Activated T-helper 1 cell treated with Interleukin-2 at 50 U/mL for 16 hours (primary cell): ENCODE measurements around the gene CENPK.
"Not testable (repeated sequence)": the region's sequence is repeated elsewhere in the genome, so short reads cannot be mapped to it uniquely, and the experiment has no call there.

ENCODE experiments used
- DNase-seq: peaks from one replicate; pipeline ENCODE4 v3.0.0-alpha.2; 2020; ENCODE audit warnings: low read depth

CENPK gene

GRCh38 chr5:65506961-65507360 is 56.0 kb downstream of the CENPK start:
- no peak for DNase-seq

DNA sequence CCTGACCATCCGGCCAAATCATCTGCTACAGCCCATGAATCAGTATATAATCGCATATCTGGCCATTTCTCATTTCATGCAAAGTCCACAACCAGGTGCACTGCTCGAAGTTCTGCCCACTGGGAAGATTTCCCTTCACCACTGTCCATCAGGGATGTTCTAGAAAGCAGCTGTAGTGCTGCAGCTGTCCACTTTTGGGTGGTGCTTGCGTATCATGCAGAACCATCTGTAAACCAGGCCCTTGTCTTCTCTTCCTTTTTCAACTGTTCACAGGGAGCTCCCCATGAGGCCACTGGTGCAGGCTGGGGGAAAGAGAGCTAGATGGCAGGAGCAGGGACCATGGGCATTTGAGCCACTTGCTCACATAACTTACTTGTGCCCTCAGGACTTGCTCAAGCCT is 73.8 kb downstream of the CENPK start:
- no peak for DNase-seq

- not testable (repeated sequence) for DNase-seq
Observed at GRCh38 chr5:65488038-65488687, 74.8 kb downstream of the CENPK start.

GRCh38 chr5:65486803-65487202 is 76.2 kb downstream of the CENPK start:
- DNase-seq = not testable (repeated sequence)

GRCh38 chr5:65485405-65485804 is 77.6 kb downstream of the CENPK start:
- no peak for DNase-seq

GRCh38 chr5:65483546-65484346 is 79.2 kb downstream of the CENPK start:
- no peak for DNase-seq

DNA sequence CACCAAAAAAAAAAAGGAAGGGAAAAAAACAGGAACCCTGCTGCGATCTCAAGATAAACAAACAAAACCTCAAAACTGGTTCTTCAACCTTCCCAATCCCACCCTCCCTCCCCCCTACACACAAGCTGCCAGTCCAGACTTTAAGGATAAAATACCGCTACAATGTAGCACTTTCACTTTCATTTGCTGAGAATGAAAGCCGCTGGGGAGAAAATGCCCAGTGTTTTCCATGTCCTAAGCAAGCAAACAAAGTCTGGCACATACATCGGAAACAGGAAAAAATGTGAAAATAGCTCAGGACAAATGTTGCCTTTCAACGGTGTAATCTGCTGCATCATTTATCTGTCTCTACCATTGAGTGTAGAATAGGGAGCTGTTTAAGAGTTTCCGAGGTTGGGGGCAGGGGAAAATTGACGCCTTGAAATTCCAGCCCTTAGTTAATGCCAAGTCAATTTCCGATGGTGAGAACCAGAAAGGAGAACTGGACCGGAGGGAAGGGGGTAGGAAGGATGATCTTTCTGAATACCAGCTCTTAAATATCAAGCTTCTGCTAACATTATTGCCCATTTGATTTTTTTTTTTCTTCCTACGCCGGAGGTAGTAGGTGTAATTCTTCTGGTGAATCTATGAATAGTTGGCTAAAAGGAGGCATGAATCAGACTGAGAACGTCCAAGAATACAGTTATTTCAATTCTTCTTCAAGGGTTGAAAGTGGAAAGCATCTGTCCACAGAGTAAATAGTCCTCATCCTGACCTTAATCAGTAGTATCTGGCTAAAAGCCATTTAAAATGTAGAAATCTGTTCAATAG is 80.0 kb downstream of the CENPK start:
- no peak for DNase-seq

- DNase-seq = no peak
Observed at GRCh38 chr5:65482296-65482735, 80.7 kb downstream of the CENPK start.

DNA sequence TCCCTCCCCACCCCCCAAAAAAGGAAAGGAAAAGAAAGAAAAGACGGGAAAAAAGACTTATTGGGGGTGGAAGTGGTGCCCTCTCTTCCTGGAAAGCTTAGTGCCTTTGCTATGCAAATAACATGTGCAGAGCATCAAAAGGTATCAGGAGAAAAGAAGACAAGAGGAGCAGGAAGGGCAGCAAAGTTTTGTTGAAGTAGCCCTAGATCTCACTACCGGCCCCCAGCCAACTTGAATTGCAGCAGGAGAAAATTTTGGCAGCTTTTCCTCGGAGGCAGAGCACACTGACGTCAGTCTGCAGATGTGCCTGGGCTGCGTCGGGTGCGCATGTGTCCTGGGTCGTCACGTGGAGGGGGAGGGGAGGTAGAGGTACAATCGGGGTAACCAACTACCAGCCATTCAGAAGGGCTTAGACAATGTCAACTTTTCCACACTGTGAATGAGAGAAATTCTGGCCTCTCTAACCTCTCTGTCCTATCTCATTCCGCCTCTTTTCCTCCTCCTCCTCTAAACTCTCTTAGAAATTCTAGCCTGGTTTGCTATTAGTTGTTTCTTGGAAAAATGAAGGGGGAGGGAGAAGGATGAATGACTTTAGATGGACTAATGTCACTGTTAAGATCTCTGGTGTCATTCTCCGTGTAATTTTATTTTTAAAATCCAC is 81.2 kb downstream of the CENPK start, which contains the start of gene ADAMTS6:
Gene ADAMTS6, minus strand, starts transcription at position 286 of the 661 bp plus-strand sequence. CDS start 8,247 bp downstream, outside the sequence.
- DNase-seq = peak; percentile 47

DNA sequence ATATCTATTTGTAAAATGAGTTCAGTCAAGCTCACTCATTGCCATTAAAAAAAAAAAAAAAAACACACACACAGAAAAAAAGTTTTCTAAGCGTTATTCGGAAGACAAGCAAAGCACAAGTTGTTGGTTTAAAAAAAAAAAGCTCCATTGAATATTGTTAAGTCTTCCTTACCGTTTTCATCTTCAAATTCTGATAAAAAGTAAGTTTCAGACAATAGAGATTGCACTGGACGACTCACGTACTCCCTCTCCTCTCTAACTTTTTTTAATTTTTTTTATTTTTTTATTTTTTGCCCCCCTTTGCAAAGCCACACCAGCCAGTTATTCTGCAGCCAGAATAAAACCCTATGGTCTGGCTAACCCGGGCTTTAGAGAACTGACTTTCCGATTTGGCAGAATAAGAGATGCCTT is 81.8 kb downstream of the CENPK start:
- no peak for DNase-seq

DNA sequence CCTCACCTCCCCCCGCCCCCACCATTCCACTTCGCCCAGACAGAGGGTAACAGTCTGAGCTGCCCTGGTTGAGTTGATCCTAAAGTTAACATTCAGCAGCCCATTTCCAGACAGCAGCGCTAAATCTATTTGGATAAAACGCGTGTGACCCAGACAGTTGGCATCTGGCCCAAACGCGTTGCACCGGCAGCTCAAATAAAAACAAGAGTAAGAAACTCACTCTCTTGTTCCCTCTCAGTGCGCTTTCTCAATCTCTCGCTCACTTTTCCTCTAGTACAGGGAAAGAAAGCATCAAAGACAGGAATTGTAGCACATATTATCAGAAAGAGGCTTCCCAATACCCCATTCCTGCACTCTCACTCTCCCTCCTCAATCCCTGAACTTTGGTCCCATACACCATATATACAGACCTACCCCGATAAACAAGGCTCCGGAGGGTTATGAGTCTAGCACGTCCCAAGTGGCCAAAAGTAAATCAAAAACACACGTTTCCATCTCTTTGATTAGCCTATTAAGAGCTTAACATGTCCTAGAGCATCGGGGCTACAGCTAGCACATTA is 82.6 kb downstream of the CENPK start:
- no peak for DNase-seq

DNA sequence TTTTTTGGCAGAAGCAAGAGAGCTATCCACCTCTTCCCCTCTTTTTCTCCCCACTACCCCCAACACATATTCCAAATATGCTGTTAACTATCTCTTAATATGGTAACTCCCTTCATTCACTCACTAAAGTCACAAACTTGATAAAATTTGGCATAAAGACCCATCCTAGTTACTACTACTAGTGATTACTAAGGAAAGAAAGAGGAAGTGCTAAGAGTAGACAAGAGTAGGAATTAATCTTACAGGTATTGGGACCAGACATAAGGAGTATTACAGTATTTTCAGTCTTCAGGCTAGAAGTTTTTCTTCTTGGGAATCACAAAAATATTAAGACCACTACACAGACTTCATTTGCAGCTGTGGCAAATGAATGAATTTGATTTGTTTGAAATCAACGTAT is 83.4 kb downstream of the CENPK start:
- DNase-seq = no peak

DNA sequence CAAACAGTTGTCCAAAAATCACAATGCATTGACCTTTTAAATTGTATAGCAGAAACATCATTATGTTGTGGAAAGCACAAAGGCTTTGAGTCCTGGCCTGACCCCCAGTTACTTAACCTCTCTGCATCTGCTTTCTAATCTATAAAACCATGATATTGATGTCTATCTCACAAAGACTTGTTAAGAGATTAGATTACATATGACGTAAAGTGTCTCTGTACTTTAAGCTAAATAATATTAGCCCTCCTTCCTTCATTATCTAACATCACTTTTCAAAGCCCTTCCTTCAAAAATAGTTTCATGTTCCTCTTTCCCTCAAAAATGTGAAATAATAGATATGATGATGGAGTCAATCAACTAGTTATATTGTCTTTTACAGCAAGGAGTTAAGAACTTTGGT is 84.6 kb downstream of the CENPK start:
- no peak for DNase-seq

DNA sequence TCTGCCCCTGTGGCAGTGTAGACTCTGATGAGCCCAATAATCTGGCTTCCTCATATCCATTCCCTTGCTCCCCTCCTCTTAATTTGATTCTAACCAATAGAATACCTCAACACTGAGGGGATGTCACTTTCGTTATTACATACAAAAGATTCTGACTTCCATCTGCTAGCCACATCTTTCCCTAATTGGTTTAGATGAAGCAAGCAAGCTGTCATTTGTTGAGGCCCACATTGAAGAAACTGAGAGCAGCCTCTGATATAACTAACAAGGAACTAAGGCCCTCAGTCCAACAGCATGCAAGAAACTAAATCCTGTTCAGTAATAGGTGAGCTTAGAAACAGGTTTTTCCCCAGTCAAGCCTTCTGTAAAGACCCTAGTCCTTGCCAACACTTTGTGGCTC is 87.1 kb downstream of the CENPK start:
- DNase-seq = no peak

GRCh38 chr5:65475336-65475735 is 87.6 kb downstream of the CENPK start:
- no peak for DNase-seq

DNA sequence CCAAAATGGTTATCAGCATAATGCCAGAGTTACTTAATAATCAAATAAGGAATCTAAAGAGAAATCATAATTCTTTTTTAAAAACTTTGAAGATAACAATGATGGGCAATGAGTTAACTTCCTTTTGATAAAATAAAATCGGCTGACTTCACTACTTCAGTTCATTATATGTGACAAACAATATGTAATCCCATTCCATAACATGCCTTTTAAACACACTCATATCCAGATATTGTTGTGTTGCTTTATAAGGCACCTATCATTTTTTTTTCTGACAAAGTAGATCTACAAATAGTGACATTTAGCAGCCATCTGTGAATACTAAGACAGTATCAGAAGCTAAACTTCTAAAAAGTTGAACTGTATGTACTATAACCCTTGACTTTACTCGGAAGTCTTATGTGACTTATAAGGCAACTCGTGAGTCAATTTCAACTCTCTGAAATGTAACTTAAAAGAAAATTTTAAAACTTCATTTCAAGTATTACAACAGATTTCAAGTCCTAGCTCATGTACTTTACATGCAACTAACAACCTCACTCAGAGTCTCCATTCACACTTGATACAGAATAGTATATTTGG is 88.7 kb downstream of the CENPK start:
- no peak for DNase-seq

DNA sequence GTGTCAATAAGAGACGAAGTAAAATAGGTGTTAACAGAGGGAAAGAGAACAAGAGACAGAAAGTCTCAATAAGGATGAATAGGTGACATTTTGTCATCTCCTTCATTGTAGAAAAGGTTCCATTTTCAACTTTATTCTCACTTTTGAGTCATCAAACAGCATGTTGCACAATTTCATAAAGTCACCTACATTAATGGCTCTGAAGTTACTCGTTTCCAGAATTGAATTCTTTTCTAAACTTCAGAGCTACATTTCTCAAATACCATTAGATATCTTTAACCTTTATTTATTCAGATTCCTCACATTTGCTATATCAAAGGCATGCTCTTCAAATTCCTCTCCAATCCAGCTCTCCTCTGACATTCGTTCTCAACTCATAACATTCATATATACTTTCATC is 94.3 kb downstream of the CENPK start:
- no peak for DNase-seq
